ENCODE results near the gene CNOT1.
"Not testable (repeated sequence)": the region's sequence is repeated elsewhere in the genome, so short reads cannot be mapped to it uniquely, and the experiment has no call there.

CNOT1 gene

GRCh38 chr16:58579587-58579986, 50.0 kb downstream of the CNOT1 start:
- no peak for DNase-seq

GRCh38 chr16:58578642-58579041, 51.0 kb downstream of the CNOT1 start:
- DNase-seq: no peak

- no peak for DNase-seq
These were observed 52.5 kb downstream of the CNOT1 start for GRCh38 chr16:58577141-58577540.

GRCh38 chr16:58574895-58575294, 54.7 kb downstream of the CNOT1 start:
- no peak for DNase-seq

GRCh38 chr16:58565697-58566096, 63.9 kb downstream of the CNOT1 start:
- DNase-seq: not testable (repeated sequence)

GRCh38 chr16:58563775-58564174, 65.9 kb downstream of the CNOT1 start:
- peak; percentile 5 for DNase-seq

GRCh38 chr16:58563235-58563634, 66.4 kb downstream of the CNOT1 start:
- no peak for DNase-seq

- no peak for DNase-seq
These were observed 72.9 kb downstream of the CNOT1 start for GRCh38 chr16:58556678-58557077.

GRCh38 chr16:58551496-58551895, 78.1 kb downstream of the CNOT1 start:
- DNase-seq: peak; percentile 15

- no peak for DNase-seq
These were observed 81.2 kb downstream of the CNOT1 start for GRCh38 chr16:58548378-58548777.

GRCh38 chr16:58543685-58544084, 85.9 kb downstream of the CNOT1 start:
- no peak for DNase-seq

- DNase-seq: no peak
These were observed 87.3 kb downstream of the CNOT1 start for GRCh38 chr16:58542291-58542690.

GRCh38 chr16:58541711-58542110, 87.9 kb downstream of the CNOT1 start:
- DNase-seq: no peak

- no peak for DNase-seq
These were observed 92.3 kb downstream of the CNOT1 start for GRCh38 chr16:58537124-58537906.

- no peak for DNase-seq
These were observed 93.3 kb downstream of the CNOT1 start for GRCh38 chr16:58536278-58536677.

GRCh38 chr16:58535100-58535499, 94.5 kb downstream of the CNOT1 start:
- DNase-seq: no peak

GRCh38 chr16:58533751-58534470, 95.7 kb downstream of the CNOT1 start:
- DNase-seq: no peak

- DNase-seq: no peak
These were observed 97.2 kb downstream of the CNOT1 start for GRCh38 chr16:58532414-58532813.

GRCh38 chr16:58530179-58530578, 99.4 kb downstream of the CNOT1 start:
- DNase-seq: no peak

GRCh38 chr16:58519707-58520106, 109.9 kb downstream of the CNOT1 start:
- DNase-seq: no peak

GRCh38 chr16:58518980-58519368, 110.7 kb downstream of the CNOT1 start:
- no peak for DNase-seq

- no peak for DNase-seq
These were observed 111.3 kb downstream of the CNOT1 start for GRCh38 chr16:58518083-58518979.

- no peak for DNase-seq
These were observed 112.9 kb downstream of the CNOT1 start for GRCh38 chr16:58516768-58517107.
